Erythroblast (primary cell): ENCODE results near the gene RNF114.
"Not testable (repeated sequence)": the region's sequence is repeated elsewhere in the genome, so short reads cannot be mapped to it uniquely, and the experiment has no call there.

Experiments
- GATA1 ChIP-seq: IDR thresholded peaks from 2 replicates; pipeline ENCODE4 v1.6.1; 2011; ENCODE audit warnings: low read depth, mild to moderate bottlenecking, control low read depth, low read length, moderate library complexity
- POLR2A ChIP-seq: IDR thresholded peaks from 2 replicates; pipeline ENCODE4 v1.6.1; 2011; ENCODE audit warnings: mild to moderate bottlenecking, low read length

GRCh38 chr20:50000548-50001222 lies 64.5 kb downstream of the RNF114 start:
- not testable (repeated sequence) for TF ChIP-seq POLR2A, GATA1
